Right lobe of liver (tissue), 4 donors: ENCODE measurements around the gene CDH23.

Source experiments
- CTCF ChIP-seq, 4 donors: fragments of 200-600 bp in 3 of 4; fragments of 450-650 bp in 1 of 4; IDR thresholded peaks; one replicate each; pipeline versions ENCODE4 v1.5.1 to v1.8.0; 2016 to 2022; ENCODE audit warnings: antibody characterized with exemption in 4 of 4, mild to moderate bottlenecking in 2 of 4
- POLR2A ChIP-seq: fragments of 450-650 bp; IDR thresholded peaks from one replicate; pipeline ENCODE4 v1.6.1; 2017; ENCODE audit warnings: antibody characterized with exemption, mild to moderate bottlenecking
- donor health status: DM: no; HTN: no; CAD: no.
- donor health status: DM: no; HTN: no; CAD: no.
- donor health status: DM: no; HTN: yes; CAD: no.

- TF ChIP-seq POLR2A = no peak
- no peak for TF ChIP-seq CTCF (IDR thresholded peaks at IDR 0.05)
These were observed 83.9 kb downstream of the CDH23 start for GRCh38 chr10:71480662-71481061.
